MM.1S (cell line): Measurements from ENCODE around the gene CBFA2T3.

Experiments used
- CTCF ChIP-seq: fragments of 300-600 bp; sonication (generic); IDR thresholded peaks from 2 replicates; pipeline ENCODE4 v1.5.1; 2016; ENCODE audit warnings: antibody characterized with exemption, low read length, mixed read lengths
- EZH2 ChIP-seq: fragments of 300-600 bp; sonication (generic); optimal IDR thresholded peaks from 2 replicates; pipeline ENCODE3; 2017; ENCODE audit warnings: low read depth, mild to moderate bottlenecking, antibody characterized with exemption, low read length, mixed read lengths
- EZH2phosphoT487 ChIP-seq: fragments of 300-600 bp; sonication (generic); IDR thresholded peaks from 2 replicates; pipeline ENCODE4 v1.6.1; 2018; ENCODE audit warnings: antibody characterized with exemption, low read length

GRCh38 chr16:88836791-88837190 is 140.2 kb downstream of the CBFA2T3 start:
- TF ChIP-seq CTCF (no peak), EZH2 (no peak), EZH2phosphoT487 (no peak)
